KMS-11 (cell line): ENCODE measurements around the gene UBR4.

Source experiments
- H2AFZ ChIP-seq: fragments of 200-600 bp; sonication (generic); 2 replicates; pipeline ENCODE4 v1.6.1; 2016; ENCODE audit warnings: antibody characterized with exemption, mixed run types, low read depth
- H3K27ac ChIP-seq: fragments of 200-600 bp; sonication (generic); 2 replicates; pipeline ENCODE4 v1.6.1; 2016; ENCODE audit warnings: mild to moderate bottlenecking, mixed run types
- H3K27me3 ChIP-seq: fragments of 200-600 bp; sonication (generic); 2 replicates; pipeline ENCODE4 v1.6.1; 2017; ENCODE audit warnings: mild to moderate bottlenecking, low read depth, mixed run types, moderate library complexity; ENCODE audit not compliant: insufficient read depth
- H3K36me3 ChIP-seq: fragments of 200-600 bp; sonication (generic); 2 replicates; pipeline ENCODE4 v1.6.1; 2017; ENCODE audit warnings: mild to moderate bottlenecking, mixed run types; ENCODE audit not compliant: insufficient read depth
- H3K4me1 ChIP-seq: fragments of 200-600 bp; sonication (generic); 2 replicates; pipeline ENCODE4 v1.6.1; 2016; ENCODE audit warnings: mild to moderate bottlenecking, low read depth, mixed run types; ENCODE audit not compliant: poor library complexity, severe bottlenecking
- H3K4me2 ChIP-seq: fragments of 200-600 bp; sonication (generic); 2 replicates; pipeline ENCODE4 v1.7.0; 2016; ENCODE audit warnings: mild to moderate bottlenecking, mixed run types
- H3K4me3 ChIP-seq: fragments of 200-600 bp; sonication (generic); IDR thresholded peaks from 2 replicates; pipeline ENCODE4 v1.6.1; 2017; ENCODE audit warnings: low read depth, low read length, mixed read lengths; ENCODE audit not compliant: insufficient read depth
- H3K79me2 ChIP-seq: fragments of 200-600 bp; sonication (generic); 2 replicates; pipeline ENCODE4 v1.6.1; 2016; ENCODE audit warnings: low read depth, mixed run types; ENCODE audit not compliant: insufficient read depth
- H3K9ac ChIP-seq: fragments of 200-600 bp; sonication (generic); 2 replicates; pipeline ENCODE4 v1.6.1; 2016; ENCODE audit warnings: mild to moderate bottlenecking, mixed run types
- H4K20me1 ChIP-seq: fragments of 200-600 bp; sonication (generic); 2 replicates; pipeline ENCODE4 v1.6.1; 2016; ENCODE audit warnings: mild to moderate bottlenecking, mixed run types; ENCODE audit not compliant: insufficient read depth
- TF ChIP-seq, protein P1 (sequence below): fragments of 200-600 bp; sonication (generic); conservative IDR thresholded peaks from 2 replicates; pipeline ENCODE4 v1.6.1; 2017; ENCODE audit warnings: low read depth, mild to moderate bottlenecking, antibody characterized with exemption, low read length, moderate library complexity, mixed read lengths

UBR4 gene

GRCh38 chr1:19156676-19157075 is 53.4 kb downstream of the UBR4 start:
- Histone ChIP-seq H3K9ac (no peak overlapping the region), H3K27ac (no peak overlapping the region), H3K27me3 (no peaks in the 10 kb centered on the region), H3K4me2 (no peak overlapping the region), H4K20me1 (no peaks in the 10 kb centered on the region), H3K4me3 (no peak overlapping the region), H3K36me3 (peaks cover 24% of the 10 kb centered on the region; the same call in 1 of the 2 replicates), H3K79me2 (no peaks in the 10 kb centered on the region), H2AFZ (no peak overlapping the region), H3K4me1 (no peaks in the 10 kb centered on the region)
- TF ChIP-seq, protein P1, sequence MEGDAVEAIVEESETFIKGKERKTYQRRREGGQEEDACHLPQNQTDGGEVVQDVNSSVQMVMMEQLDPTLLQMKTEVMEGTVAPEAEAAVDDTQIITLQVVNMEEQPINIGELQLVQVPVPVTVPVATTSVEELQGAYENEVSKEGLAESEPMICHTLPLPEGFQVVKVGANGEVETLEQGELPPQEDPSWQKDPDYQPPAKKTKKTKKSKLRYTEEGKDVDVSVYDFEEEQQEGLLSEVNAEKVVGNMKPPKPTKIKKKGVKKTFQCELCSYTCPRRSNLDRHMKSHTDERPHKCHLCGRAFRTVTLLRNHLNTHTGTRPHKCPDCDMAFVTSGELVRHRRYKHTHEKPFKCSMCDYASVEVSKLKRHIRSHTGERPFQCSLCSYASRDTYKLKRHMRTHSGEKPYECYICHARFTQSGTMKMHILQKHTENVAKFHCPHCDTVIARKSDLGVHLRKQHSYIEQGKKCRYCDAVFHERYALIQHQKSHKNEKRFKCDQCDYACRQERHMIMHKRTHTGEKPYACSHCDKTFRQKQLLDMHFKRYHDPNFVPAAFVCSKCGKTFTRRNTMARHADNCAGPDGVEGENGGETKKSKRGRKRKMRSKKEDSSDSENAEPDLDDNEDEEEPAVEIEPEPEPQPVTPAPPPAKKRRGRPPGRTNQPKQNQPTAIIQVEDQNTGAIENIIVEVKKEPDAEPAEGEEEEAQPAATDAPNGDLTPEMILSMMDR = no peak

DNA sequence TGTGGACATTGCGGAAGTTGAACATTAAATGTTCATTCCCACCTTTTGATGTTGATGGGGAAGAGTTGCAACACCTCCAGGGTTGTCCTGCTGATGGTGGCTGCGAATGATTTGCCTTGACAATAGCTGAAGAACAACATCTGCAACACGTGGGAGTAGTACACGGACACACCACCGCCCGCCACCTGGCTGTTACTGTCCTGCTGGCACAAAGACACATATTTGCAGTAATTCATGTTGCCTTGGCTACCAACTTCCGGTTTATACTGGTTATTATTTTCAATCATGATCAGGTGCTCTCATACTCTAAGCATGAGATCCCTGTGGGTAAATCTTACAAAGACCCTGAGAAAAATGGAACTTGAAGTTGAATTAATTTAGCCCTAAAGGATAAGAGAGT is 55.2 kb downstream of the UBR4 start:
- no peaks in the 10 kb centered on the region for H3K79me2 ChIP-seq
- H3K4me2 ChIP-seq = no peak overlapping the region
- H3K27me3 ChIP-seq = no peaks in the 10 kb centered on the region
- peaks cover 22% of the 10 kb centered on the region; the same call in 1 of the 2 replicates for H3K36me3 ChIP-seq
- H3K27ac ChIP-seq = no peak overlapping the region
- no peak overlapping the region for H2AFZ ChIP-seq
- no peaks in the 10 kb centered on the region for H3K4me1 ChIP-seq
- TF ChIP-seq, protein P1 = no peak
- no peak overlapping the region for H3K4me3 ChIP-seq
- no peak overlapping the region for H3K9ac ChIP-seq
- no peaks in the 10 kb centered on the region for H4K20me1 ChIP-seq

GRCh38 chr1:19153169-19153568 is 56.9 kb downstream of the UBR4 start:
- no peaks in the 10 kb centered on the region for H3K79me2 ChIP-seq
- H3K4me3 ChIP-seq = no peak overlapping the region
- TF ChIP-seq, protein P1 = no peak
- H2AFZ ChIP-seq = no peak overlapping the region
- H4K20me1 ChIP-seq = no peaks in the 10 kb centered on the region
- H3K4me1 ChIP-seq = no peaks in the 10 kb centered on the region
- no peaks in the 10 kb centered on the region for H3K27me3 ChIP-seq
- H3K4me2 ChIP-seq = no peak overlapping the region
- H3K9ac ChIP-seq = no peak overlapping the region
- no peak overlapping the region for H3K27ac ChIP-seq
- H3K36me3 ChIP-seq = peaks cover 18% of the 10 kb centered on the region; the same call in 1 of the 2 replicates

- peaks cover 18% of the 10 kb centered on the region; the same call in 1 of the 2 replicates for H3K36me3 ChIP-seq
- no peak overlapping the region for H3K9ac ChIP-seq
- H3K4me1 ChIP-seq = no peaks in the 10 kb centered on the region
- no peaks in the 10 kb centered on the region for H3K27me3 ChIP-seq
- TF ChIP-seq, protein P1 = no peak
- H2AFZ ChIP-seq = no peak overlapping the region
- no peak overlapping the region for H3K4me2 ChIP-seq
- no peaks in the 10 kb centered on the region for H3K79me2 ChIP-seq
- H4K20me1 ChIP-seq = no peaks in the 10 kb centered on the region
- no peak overlapping the region for H3K27ac ChIP-seq
- H3K4me3 ChIP-seq = no peak overlapping the region
Measured at GRCh38 chr1:19151537-19151936, 58.5 kb downstream of the UBR4 start.
